SK-MEL-5 (cell line): ENCODE results near the gene CREB5. TPM values are rescaled to one million over a fixed set of nuclear protein-coding genes. Genes with fewer than 3 reads are reported as not detected.

Source experiments
- DNase-seq: peaks from one replicate; pipeline ENCODE4 v3.0.0-alpha.2; 2016; ENCODE audit warnings: low read depth, low spot score
- in situ Hi-C: cut with HindIII; loops from 2 replicates; pipeline ENCODE4 v1.10.0; 2016; ENCODE audit warnings: low sequenced_read_pairs, high pct_unique_total_duplicates, low pct_unique_long_range_greater_than_20kb
- total RNA-seq: library from RNA; depleted of rRNA; stranded (reverse); fragments of >200 nt; shearing (Covaris generic); gene quantifications from 2 replicates; pipeline ENCODE4 v1.2.3, GENCODE V29; 2014

The CREB5 gene
- total RNA-seq, 1 experiment from 2014 or later = 19.4 TPM

- in situ Hi-C loops = no loop called here
- no peak for DNase-seq
Measured at GRCh38 chr7:28571405-28571804, 159.1 kb downstream of the CREB5 start.

DNA sequence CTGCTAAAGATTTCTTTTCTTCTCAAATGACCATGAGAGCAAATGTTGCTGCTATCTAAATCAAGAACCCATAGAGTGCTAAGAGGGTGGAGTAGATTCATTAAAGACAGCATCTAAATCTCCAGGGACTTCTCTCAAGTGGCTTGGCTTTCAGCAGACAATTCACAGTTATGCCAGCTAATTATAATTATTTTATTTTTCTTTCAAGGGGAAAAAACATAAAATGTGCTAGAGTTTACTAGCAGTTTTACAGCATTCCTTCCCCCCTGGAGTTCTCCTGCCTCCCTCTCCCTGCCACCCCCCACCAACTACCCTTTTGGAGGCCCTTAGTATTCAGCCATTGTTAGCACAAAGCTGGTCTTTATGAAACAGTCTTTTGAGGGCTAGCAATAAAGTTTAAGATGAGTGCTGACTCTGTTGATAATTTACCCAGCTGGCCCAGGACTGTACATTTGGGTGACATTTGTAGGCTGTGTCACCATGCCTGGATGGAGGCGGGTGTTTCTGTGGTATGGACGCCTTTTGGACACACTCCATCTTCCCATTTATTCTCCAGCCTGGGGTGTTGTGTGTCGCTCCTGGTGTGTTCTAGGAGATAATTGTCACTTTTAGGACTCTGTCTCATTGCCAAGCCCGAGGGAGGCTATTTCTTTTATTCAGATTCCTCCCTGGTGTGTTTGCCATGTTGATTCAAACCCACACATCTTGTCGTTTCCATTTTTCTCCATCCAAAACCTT is 160.2 kb downstream of the CREB5 start:
- no peak for DNase-seq
- in situ Hi-C loops = no loop called here

GRCh38 chr7:28573059-28573553 is 160.8 kb downstream of the CREB5 start:
- DNase-seq = no peak
- in situ Hi-C loops = no loop called here

GRCh38 chr7:28573651-28574301 is 161.5 kb downstream of the CREB5 start:
- no peak for DNase-seq
- in situ Hi-C loops = no loop called here

DNA sequence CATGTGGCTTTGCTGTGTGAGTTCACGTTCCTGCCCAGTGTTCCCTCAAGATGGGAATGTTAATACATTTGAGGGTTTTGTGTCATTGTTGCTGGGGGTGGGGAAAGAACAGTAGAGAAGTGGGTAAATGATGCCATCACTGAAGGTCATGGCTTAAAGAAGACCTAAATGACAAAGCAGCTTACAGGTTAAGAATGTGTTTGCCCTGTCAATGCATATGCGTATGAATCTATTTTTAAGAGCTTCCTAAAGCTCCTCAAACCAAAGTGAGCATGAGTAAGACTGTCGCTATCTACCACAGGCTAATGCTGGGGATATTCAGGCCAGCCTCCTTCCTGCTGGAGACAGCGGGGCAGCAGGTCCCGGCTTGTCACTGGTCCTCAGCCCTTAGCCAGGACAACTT is 162.9 kb downstream of the CREB5 start:
- in situ Hi-C loops = no loop called here
- DNase-seq = no peak

DNA sequence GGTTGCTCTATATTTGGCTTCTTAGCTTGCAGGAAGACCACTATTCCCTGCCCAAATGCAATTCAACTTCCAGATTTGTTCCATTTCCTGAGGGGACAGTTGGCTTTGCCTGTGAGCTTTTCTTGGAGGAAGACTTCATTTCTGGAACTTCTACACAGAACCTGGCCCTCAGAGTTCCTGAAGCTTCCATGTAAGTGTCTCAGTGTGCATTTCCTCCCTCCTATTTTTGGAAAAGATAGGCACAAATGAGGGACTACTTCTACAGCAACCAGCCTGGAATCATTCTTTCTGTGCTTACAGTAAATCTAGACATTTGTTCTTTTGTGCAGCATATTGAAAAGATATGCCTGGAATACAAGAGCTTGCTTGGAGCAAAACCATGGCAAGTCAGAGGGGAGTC is 164.3 kb downstream of the CREB5 start:
- no peak for DNase-seq
- in situ Hi-C loops = no loop called here

- no peak for DNase-seq
- in situ Hi-C loops = no loop called here
Measured at GRCh38 chr7:28579571-28579970, 167.3 kb downstream of the CREB5 start.

DNA sequence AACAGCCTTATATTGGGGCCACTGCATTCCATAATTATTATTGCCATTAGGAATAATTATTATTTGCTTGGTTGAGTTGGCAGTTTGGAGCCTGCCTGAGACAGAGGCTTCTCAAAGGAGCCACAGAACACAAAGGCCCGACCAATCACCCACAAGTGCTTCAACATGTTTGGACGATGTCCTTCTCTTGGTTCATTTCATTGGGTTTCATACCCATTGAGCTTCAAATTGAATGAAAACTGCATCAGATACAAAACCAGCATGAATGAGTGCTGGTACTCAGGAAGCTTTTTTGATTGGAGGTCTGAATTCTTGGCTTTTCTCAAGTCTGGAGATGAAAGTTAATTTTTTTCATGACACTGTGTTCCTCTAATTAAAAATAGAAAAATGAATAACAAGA is 168.3 kb downstream of the CREB5 start:
- no peak for DNase-seq
- in situ Hi-C loops = no loop called here

DNA sequence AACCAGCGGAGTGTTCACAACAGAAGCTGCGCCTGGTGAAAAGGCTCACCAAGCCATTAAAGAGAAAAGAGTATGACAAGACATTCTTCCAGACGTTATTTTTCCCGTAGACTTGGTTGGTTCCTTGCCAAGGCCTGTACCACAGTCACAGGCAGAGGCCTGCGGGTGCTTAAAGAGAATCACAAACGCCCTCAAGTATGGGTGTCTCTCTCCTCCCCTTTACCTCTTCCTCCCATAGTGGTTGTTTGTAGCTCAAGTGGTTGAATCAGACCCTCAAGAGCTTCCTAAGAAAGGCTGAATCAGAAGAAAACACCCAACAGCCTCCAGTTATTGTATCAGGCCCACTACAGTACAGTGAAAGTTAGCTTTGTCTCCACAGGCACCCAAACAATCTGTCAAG is 169.0 kb downstream of the CREB5 start:
- in situ Hi-C loops = no loop called here
- peak; percentile 38 for DNase-seq

DNA sequence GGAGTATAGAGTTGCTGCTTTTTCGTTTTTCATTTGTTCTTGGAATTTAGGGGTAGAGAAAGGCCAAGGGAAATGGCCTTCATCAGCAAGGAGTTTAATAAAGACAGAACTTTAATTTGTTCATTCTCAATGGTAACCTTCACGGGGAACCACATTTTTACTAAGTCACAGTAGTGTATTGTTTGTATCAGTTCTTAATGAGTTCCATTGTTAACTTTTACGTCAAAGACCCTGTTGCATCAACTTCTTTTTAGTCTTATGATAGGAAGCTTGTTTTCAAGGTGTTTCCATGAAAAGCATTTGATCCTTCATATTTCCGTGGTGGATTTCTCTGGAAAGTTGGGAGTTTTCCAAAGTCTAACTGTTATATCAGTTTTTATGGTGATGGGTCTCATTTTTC is 169.9 kb downstream of the CREB5 start:
- DNase-seq = peak; percentile 99
- in situ Hi-C loops = no loop called here

DNA sequence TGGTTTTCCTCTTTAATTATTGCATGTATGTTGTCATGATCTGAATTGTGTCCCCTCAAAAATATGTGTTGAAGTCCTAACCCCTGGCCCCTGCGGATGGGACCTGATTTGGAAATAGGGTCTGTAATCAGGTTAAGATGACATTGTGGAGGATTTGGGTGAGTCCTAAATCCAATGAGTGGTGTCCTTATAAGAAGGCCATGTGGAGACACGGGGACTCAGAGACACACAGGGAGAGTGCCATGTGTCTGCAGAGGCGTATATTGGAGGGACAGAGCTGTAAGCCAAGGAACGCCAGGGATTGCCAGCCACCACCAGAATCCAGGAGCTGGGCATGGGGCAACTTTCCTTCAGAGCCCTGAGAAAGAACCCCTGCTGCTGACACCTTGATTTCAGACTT is 171.9 kb downstream of the CREB5 start:
- DNase-seq = no peak
- in situ Hi-C loops = no loop called here

DNA sequence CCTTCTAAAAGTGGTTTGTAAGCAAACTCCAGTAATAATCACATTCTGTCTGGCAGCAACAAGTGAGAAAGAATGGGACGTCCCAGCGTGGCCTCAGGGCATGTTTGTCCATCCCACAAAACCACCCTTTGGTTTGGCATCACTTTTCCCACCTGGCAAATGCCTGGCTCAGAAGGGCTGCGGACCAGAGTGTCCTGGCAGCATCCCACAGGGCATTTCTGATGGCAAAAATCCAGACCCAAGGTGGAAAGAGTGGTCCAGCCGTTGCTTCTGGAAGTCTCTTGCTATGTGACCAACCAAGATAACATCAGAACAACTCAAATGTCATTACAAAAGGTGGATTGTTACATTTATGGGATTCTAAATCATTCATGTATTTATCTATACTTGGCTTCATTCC is 174.4 kb downstream of the CREB5 start:
- peak; percentile 66 for DNase-seq
- in situ Hi-C loops = no loop called here

GRCh38 chr7:28587211-28587610 is 174.9 kb downstream of the CREB5 start:
- in situ Hi-C loops = no loop called here
- peak; percentile 20 for DNase-seq

GRCh38 chr7:28588602-28589001 is 176.3 kb downstream of the CREB5 start:
- in situ Hi-C loops = no loop called here
- DNase-seq = no peak

- in situ Hi-C loops = no loop called here
- no peak for DNase-seq
Measured at GRCh38 chr7:28591041-28591674, 178.8 kb downstream of the CREB5 start.

- in situ Hi-C loops = no loop called here
Measured at GRCh38 chr7:28591725-28592349, 179.5 kb downstream of the CREB5 start.

GRCh38 chr7:28592861-28593260 is 180.5 kb downstream of the CREB5 start:
- in situ Hi-C loops = no loop called here
- DNase-seq = no peak

More at GRCh38 chr7:28591725-28592349, 179.5 kb downstream of the CREB5 start:
- DNase-seq = no peak

DNA sequence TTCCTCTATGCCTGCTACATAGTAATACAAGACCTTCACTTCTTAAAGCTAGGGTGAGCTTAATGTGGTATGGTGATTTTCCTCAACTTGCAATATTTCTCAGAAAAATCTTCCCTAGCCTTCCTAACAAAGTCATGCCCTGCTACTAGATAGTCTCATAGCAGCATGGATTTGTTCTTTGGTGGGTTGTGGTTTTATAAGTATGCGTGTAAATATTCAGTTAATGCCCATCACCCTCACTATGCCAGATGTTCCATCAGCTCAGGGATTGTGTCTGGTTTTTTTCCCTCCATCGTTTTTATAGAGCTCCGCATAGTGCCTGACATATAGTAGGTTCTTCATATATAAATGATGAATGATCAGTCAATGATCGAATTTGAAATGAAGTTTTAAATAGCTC is 182.8 kb downstream of the CREB5 start:
- in situ Hi-C loops = no loop called here
- DNase-seq = no peak
